Thoracic aorta (tissue), 2 donors: ENCODE data around the gene SLC49A3. TPM values are rescaled to one million over a fixed set of nuclear protein-coding genes. Genes with fewer than 3 reads are reported as not detected.

Experiments used
- ATAC-seq: fragments of 150-250 bp; one replicate; pipeline ENCODE4 v1.8.0; 2017; ENCODE audit warnings: low read depth; ENCODE audit not compliant: insufficient number of reproducible peaks, low FRiP score
- DNase-seq: peaks from one replicate; pipeline ENCODE4 v3.0.0-alpha.2; 2020; ENCODE audit warnings: low spot score
- H3K27ac ChIP-seq, 2 donors: fragments of 200-600 bp; sonication (generic); 1 replicate in 1 of 2; 2 replicates in 1 of 2; pipeline ENCODE4 v1.5.1; 2016; ENCODE audit warnings: mild to moderate bottlenecking in 2 of 2, moderate library complexity in 2 of 2
- H3K27me3 ChIP-seq: fragments of 200-600 bp; sonication (generic); replicated peaks from 2 replicates; pipeline ENCODE4 v1.6.0; 2016; ENCODE audit warnings: mild to moderate bottlenecking; ENCODE audit not compliant: insufficient read depth
- H3K36me3 ChIP-seq: fragments of 200-600 bp; sonication (generic); one replicate; pipeline ENCODE4 v1.5.1; 2016
- H3K4me1 ChIP-seq, 2 donors: fragments of 200-600 bp; sonication (generic); 1 replicate in 1 of 2; 2 replicates in 1 of 2; pipeline versions ENCODE4 v1.5.1 to v1.6.0; 2016; ENCODE audit warnings: low read depth in 2 of 2, mild to moderate bottlenecking in 1 of 2; ENCODE audit not compliant: control insufficient read depth in 1 of 2
- H3K4me3 ChIP-seq: fragments of 200-600 bp; sonication (generic); 2 replicates; pipeline ENCODE4 v1.5.1; 2016; ENCODE audit warnings: mild to moderate bottlenecking
- H3K9me3 ChIP-seq: fragments of 200-600 bp; sonication (generic); 2 replicates; pipeline ENCODE4 v1.5.1; 2016
- total RNA-seq, 2 donors: library from RNA; depleted of rRNA; stranded (reverse); fragments of >200 nt; gene quantifications; one replicate each; pipeline versions ENCODE4 v1.1.0 to v1.2.3, GENCODE V29; 2016
- TF ChIP-seq, protein P1 (sequence below): fragments of 200-600 bp; sonication (generic); IDR thresholded peaks from one replicate; pipeline ENCODE4 v1.5.1; 2019; ENCODE audit warnings: antibody characterized with exemption

The SLC49A3 gene
- total RNA-seq, 2 donors from 2014 or later: 9.1 to 26.0 TPM

GRCh38 chr4:633976-634598 lies 54.9 kb downstream of the SLC49A3 start:
- no peak for ATAC-seq
- DNase-seq: no peak
- no peak overlapping the region for H3K27ac ChIP-seq
- H3K27me3 ChIP-seq: no peaks in the 10 kb centered on the region
- no peaks in the 10 kb centered on the region for H3K36me3 ChIP-seq
- H3K4me3 ChIP-seq: no peak overlapping the region
- H3K9me3 ChIP-seq: no peaks in the 10 kb centered on the region
- TF ChIP-seq, protein P1, sequence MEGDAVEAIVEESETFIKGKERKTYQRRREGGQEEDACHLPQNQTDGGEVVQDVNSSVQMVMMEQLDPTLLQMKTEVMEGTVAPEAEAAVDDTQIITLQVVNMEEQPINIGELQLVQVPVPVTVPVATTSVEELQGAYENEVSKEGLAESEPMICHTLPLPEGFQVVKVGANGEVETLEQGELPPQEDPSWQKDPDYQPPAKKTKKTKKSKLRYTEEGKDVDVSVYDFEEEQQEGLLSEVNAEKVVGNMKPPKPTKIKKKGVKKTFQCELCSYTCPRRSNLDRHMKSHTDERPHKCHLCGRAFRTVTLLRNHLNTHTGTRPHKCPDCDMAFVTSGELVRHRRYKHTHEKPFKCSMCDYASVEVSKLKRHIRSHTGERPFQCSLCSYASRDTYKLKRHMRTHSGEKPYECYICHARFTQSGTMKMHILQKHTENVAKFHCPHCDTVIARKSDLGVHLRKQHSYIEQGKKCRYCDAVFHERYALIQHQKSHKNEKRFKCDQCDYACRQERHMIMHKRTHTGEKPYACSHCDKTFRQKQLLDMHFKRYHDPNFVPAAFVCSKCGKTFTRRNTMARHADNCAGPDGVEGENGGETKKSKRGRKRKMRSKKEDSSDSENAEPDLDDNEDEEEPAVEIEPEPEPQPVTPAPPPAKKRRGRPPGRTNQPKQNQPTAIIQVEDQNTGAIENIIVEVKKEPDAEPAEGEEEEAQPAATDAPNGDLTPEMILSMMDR: no peak
- no peaks in the 10 kb centered on the region for H3K4me1 ChIP-seq

GRCh38 chr4:633406-633805 lies 55.5 kb downstream of the SLC49A3 start:
- H3K9me3 ChIP-seq: no peaks in the 10 kb centered on the region
- H3K27ac ChIP-seq: no peak overlapping the region
- no peaks in the 10 kb centered on the region for H3K36me3 ChIP-seq
- no peaks in the 10 kb centered on the region for H3K27me3 ChIP-seq
- TF ChIP-seq, protein P1: no peak
- ATAC-seq (no peak), DNase-seq (no peak)
- no peak overlapping the region for H3K4me3 ChIP-seq
- no peaks in the 10 kb centered on the region for H3K4me1 ChIP-seq

DNA sequence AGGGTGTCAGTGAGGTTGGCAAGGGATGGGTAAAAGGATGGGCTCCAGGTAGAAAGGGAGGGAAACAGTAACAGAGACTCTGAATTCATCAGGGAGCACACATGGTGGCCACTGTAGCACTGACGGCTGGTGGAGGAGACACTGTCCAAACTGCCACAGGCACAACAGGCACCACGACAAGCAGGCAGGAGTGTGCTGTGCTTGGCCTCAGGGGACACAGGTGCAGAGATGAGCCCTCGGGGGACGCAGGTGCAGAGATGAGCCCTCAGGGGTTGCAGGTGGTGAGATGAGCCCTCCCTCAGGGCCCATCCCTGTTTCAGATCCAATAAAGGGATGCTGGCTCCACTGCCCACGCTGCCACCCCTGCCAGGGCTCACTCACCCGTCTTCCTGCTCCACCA lies 56.0 kb downstream of the SLC49A3 start:
- no peak for DNase-seq

DNA sequence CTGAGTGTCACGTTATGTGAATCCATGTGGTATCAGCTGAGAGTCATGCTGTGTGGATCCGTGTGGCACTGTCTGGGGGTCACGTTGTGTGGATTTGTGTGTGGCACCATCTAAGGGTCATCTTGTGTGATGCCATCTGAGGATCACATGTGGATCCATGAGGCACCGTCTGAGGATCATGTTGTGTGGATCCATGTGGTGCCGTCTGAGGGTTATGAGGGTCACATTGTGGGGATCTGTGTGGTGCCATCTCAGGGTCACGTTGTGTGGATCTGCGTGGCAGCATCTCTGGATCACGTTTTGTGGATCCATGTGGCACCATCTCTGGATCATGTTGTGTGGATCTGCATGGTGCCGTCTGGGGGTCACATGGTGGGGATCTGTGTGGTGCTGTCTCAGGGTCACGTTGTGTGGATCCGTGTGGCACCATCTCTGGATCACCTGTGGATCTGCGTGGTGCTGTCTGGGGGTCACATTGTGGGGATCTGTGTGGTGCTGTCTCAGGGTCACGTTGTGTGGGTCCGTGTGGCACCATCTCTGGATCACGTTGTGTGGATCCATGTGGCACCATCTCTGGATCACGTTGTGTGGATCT lies 56.7 kb downstream of the SLC49A3 start:
- H3K27ac ChIP-seq: no peak overlapping the region
- no peaks in the 10 kb centered on the region for H3K27me3 ChIP-seq
- ATAC-seq: no peak
- no peaks in the 10 kb centered on the region for H3K9me3 ChIP-seq
- no peaks in the 10 kb centered on the region for H3K4me1 ChIP-seq
- no peak for DNase-seq
- no peaks in the 10 kb centered on the region for H3K36me3 ChIP-seq
- TF ChIP-seq, protein P1: no peak
- H3K4me3 ChIP-seq: no peak overlapping the region

More for the DNA sequence above, 56.0 kb downstream of the SLC49A3 start:
- TF ChIP-seq, protein P1: no peak
- H3K27me3 ChIP-seq: no peaks in the 10 kb centered on the region
- no peak overlapping the region for H3K27ac ChIP-seq
- H3K4me3 ChIP-seq: no peak overlapping the region
- no peaks in the 10 kb centered on the region for H3K4me1 ChIP-seq
- no peaks in the 10 kb centered on the region for H3K36me3 ChIP-seq
- no peaks in the 10 kb centered on the region for H3K9me3 ChIP-seq
- no peak for ATAC-seq

Other genes with a start within 250 kb of the SLC49A3 start
- gene ZNF721, start 190.0 kb downstream of the SLC49A3 start, total RNA-seq: 10 to 100 TPM; 12.2 to 45.5 TPM
- gene PIGG, start 189.9 kb downstream of the SLC49A3 start, total RNA-seq: 10 to 100 TPM; 46.6 to 74.3 TPM
- gene TMEM271, start 112.9 kb downstream of the SLC49A3 start, total RNA-seq: not detected
- 1 to 10 TPM; 1.8 to 3.6 TPM for gene PDE6B, start 63.6 kb downstream of the SLC49A3 start, total RNA-seq
- 10 to 100 TPM; 21.0 to 51.6 TPM for gene ATP5ME, start 14.9 kb downstream of the SLC49A3 start, total RNA-seq
- gene MYL5, start 14.6 kb downstream of the SLC49A3 start, total RNA-seq: 1 to 10 TPM; 3.8 to 4.9 TPM
- 10 to 100 TPM; 50.4 to 83.2 TPM for gene PCGF3, start 16.7 kb upstream of the SLC49A3 start, total RNA-seq
- 1 to 10 TPM in 1 of 2 donors, under 1 TPM in 1; 0.85 to 1.2 TPM for gene CPLX1, start 137.0 kb upstream of the SLC49A3 start, total RNA-seq
- gene GAK, start 243.2 kb upstream of the SLC49A3 start, total RNA-seq: 100 to 1,000 TPM; 111 to 170 TPM
- 10 to 100 TPM; 26.5 to 39.5 TPM for gene TMEM175, start 243.3 kb upstream of the SLC49A3 start, total RNA-seq